Measurements from ENCODE around the gene UBE2D2.

GRCh38 chr5:139600336-139600949 is 39.3 kb downstream of the UBE2D2 start:
- TF ChIP-seq ARNT (IDR thresholded peaks at IDR 0.05) (no peak), NFRKB (IDR thresholded peaks at IDR 0.05) (no peak), FOXM1 (IDR thresholded peaks at IDR 0.05; ENCODE audit: borderline replicate concordance) (no peak), ELF4 (IDR thresholded peaks at IDR 0.05) (no peak), SP1 (IDR thresholded peaks at IDR 0.05) (no peak), BHLHE40 (IDR thresholded peaks at IDR 0.05; ENCODE audit: borderline replicate concordance) (no peak)
- TF ChIP-seq, protein P1, sequence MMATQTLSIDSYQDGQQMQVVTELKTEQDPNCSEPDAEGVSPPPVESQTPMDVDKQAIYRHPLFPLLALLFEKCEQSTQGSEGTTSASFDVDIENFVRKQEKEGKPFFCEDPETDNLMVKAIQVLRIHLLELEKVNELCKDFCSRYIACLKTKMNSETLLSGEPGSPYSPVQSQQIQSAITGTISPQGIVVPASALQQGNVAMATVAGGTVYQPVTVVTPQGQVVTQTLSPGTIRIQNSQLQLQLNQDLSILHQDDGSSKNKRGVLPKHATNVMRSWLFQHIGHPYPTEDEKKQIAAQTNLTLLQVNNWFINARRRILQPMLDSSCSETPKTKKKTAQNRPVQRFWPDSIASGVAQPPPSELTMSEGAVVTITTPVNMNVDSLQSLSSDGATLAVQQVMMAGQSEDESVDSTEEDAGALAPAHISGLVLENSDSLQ (IDR thresholded peaks at IDR 0.05) = no peak

Data from HEK293T (cell line).